ENCODE results near the gene NHLRC4. TPM values are rescaled to one million over a fixed set of nuclear protein-coding genes. Genes with fewer than 3 reads are reported as not detected.

The NHLRC4 gene
- polyA plus RNA-seq, 3 donors, result 0.29 to 0.57 (median 0.36) TPM

DNA sequence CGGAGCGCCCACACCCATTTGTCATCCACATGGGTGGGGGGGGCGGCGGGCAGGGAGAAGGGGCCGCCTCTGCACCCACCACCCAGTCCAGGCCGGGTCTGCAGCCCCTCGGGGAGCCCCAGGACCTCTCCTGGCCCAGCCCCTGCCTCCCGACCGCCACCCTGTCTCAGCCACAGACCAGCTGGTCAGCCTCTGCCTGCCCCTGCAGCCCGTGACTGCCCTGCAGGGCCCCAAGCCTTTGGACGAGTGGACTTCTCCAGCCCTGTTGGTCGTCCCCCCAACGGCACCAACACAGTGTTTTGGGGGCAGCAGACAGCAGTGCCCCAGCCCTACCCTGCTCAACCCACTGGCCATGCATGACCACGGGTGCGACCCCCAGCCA is 5.4 kb upstream of the NHLRC4 start:
- Histone ChIP-seq H3K4me1 (ENCODE audit: control insufficient read depth in 1 of 2, insufficient read depth in 2 of 2, low read length in 2 of 2) (peaks cover under 1 to 1% of the 10 kb centered on the region in 2 donors), H3K9me3 (replicated peaks in 1 of 2; ENCODE audit: control insufficient read depth in 1 of 2, insufficient read depth in 1 of 2, low read length in 2 of 2) (no peaks in the 10 kb centered on the region), H3K9ac (ENCODE audit: insufficient read depth, low read length, poor library complexity, severe bottlenecking) (no peak overlapping the region), H3K4me2 (replicated peaks; ENCODE audit: extremely low read depth, low read length, poor library complexity, severe bottlenecking) (no peak overlapping the region), H3K4me3 (replicated peaks in 1 of 3; ENCODE audit: low read depth in 2 of 3, low read length in 3 of 3) (no peak overlapping the region), H3K27ac (ENCODE audit: low read depth in 1 of 2, low read length in 2 of 2) (no peak overlapping the region), H3K79me2 (ENCODE audit: insufficient read depth, low read length) (no peaks in the 10 kb centered on the region), H3K36me3 (replicated peaks in 1 of 2; ENCODE audit: control insufficient read depth in 1 of 2, insufficient read depth in 2 of 2, low read length in 2 of 2) (no peaks in the 10 kb centered on the region), H2AFZ (ENCODE audit: insufficient read depth, low read depth, low read length, poor library complexity, severe bottlenecking) (no peak overlapping the region), H4K20me1 (ENCODE audit: insufficient read depth, low read length) (no peaks in the 10 kb centered on the region), H3K27me3 (ENCODE audit: control insufficient read depth in 2 of 2, insufficient read depth in 2 of 2, low read length in 2 of 2) (peaks cover 7 to 31% of the 10 kb centered on the region in 2 donors)
- Mint-ChIP-seq H3K4me3 (peak overlapping the region in 1 of 2 donors; percentile 62), H3K27me3 (ENCODE audit: low read depth in 3 of 3) (peaks cover 25 to 47% (median 45%) of the 10 kb centered on the region in 3 donors), H3K36me3 (no peaks in the 10 kb centered on the region), H3K27ac (no peak overlapping the region), H3K4me1 (peaks cover 1% of the 10 kb centered on the region), H3K9me3 (peaks cover 0 to 3% (median 1%) of the 10 kb centered on the region in 7 donors)
- WGBS (ENCODE audit: insufficient coverage), result 82% methylated on average over 10 of the region's 15 CpGs
- intact Hi-C loops (cut with micrococcal nuclease), result no loop called here
- TF ChIP-seq, protein P1, sequence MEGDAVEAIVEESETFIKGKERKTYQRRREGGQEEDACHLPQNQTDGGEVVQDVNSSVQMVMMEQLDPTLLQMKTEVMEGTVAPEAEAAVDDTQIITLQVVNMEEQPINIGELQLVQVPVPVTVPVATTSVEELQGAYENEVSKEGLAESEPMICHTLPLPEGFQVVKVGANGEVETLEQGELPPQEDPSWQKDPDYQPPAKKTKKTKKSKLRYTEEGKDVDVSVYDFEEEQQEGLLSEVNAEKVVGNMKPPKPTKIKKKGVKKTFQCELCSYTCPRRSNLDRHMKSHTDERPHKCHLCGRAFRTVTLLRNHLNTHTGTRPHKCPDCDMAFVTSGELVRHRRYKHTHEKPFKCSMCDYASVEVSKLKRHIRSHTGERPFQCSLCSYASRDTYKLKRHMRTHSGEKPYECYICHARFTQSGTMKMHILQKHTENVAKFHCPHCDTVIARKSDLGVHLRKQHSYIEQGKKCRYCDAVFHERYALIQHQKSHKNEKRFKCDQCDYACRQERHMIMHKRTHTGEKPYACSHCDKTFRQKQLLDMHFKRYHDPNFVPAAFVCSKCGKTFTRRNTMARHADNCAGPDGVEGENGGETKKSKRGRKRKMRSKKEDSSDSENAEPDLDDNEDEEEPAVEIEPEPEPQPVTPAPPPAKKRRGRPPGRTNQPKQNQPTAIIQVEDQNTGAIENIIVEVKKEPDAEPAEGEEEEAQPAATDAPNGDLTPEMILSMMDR (IDR thresholded peaks at IDR 0.05), result no peak
- no peak for DNase-seq

DNA sequence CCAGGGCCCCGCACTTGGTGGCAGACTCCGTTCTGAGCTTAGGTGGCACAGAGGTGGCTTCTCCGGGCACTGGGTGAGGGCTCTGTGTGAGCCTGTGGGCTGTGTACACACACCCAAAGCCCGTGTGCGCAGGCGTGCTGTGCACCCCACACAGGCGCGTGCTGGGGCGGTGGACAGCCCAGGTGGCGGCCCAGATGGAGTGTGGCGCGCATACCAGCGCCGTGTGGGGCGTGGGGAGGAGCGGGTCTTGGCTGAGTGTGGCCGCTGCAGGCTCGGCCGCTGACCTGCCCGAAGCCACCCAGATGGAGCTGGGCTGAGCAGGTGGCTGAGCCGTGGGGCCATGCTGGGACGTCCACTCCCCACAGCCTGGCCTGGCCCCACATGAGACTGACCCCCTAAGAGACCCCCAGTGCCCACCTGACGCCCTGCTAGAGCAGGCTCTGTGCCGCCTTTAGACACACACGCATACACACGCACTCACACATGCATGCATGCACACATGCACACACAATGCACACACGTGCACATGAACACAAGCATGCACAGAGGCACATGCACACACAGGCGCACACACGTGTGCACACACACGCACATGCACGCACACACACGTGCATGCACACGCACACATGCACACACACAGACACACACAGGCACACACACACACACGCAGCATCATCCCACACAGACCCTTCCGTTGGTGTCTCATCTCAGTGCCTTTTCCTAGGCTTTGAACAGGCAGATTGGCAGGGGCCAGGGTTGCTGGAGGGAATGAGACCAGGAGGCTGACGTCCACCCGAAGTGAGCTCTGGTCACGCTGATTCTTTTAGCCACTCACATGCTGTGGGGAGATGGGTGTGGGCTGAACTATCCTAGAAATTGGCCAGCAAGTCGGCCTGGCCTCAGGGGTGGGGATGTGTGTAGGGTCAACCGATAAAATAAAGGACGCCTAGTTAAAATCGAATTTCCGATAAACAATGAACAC is 4.6 kb upstream of the NHLRC4 start:
- 92% methylated on average over 39 of the region's 43 CpGs for WGBS (ENCODE audit: insufficient coverage)
- no peaks in the 10 kb centered on the region for H4K20me1 ChIP-seq (ENCODE audit: insufficient read depth, low read length)
- H3K36me3 ChIP-seq (replicated peaks in 1 of 2; ENCODE audit: control insufficient read depth in 1 of 2, insufficient read depth in 2 of 2, low read length in 2 of 2), result no peaks in the 10 kb centered on the region
- no peaks in the 10 kb centered on the region for H3K79me2 ChIP-seq (ENCODE audit: insufficient read depth, low read length)
- intact Hi-C loops (cut with micrococcal nuclease), result no loop called here
- H3K27ac ChIP-seq (ENCODE audit: low read depth in 1 of 2, low read length in 2 of 2), result no peak overlapping the region
- TF ChIP-seq, protein P1 (IDR thresholded peaks at IDR 0.05), result no peak
- H3K4me3 ChIP-seq (replicated peaks in 1 of 3; ENCODE audit: low read depth in 2 of 3, low read length in 3 of 3), result no peak overlapping the region
- no peak overlapping the region for H3K4me2 ChIP-seq (replicated peaks; ENCODE audit: extremely low read depth, low read length, poor library complexity, severe bottlenecking)
- no peak overlapping the region for H2AFZ ChIP-seq (ENCODE audit: insufficient read depth, low read depth, low read length, poor library complexity, severe bottlenecking)
- peaks cover 9 to 10% of the 10 kb centered on the region in 2 donors for H3K4me1 ChIP-seq (ENCODE audit: control insufficient read depth in 1 of 2, insufficient read depth in 2 of 2, low read length in 2 of 2)
- no peak for DNase-seq
- no peak overlapping the region for H3K9ac ChIP-seq (ENCODE audit: insufficient read depth, low read length, poor library complexity, severe bottlenecking)
- Mint-ChIP-seq H3K36me3 (no peaks in the 10 kb centered on the region), H3K4me1 (peaks cover 10% of the 10 kb centered on the region), H3K27me3 (ENCODE audit: low read depth in 3 of 3) (peaks cover 24 to 44% (median 40%) of the 10 kb centered on the region in 3 donors), H3K4me3 (peak overlapping the region in 1 of 2 donors; percentile 62), H3K9me3 (peaks cover 0 to 3% (median 1%) of the 10 kb centered on the region in 7 donors), H3K27ac (peak overlapping the region in 1 of 7 donors; percentile 20)
- peaks cover 7 to 31% of the 10 kb centered on the region in 2 donors for H3K27me3 ChIP-seq (ENCODE audit: control insufficient read depth in 2 of 2, insufficient read depth in 2 of 2, low read length in 2 of 2)
- no peaks in the 10 kb centered on the region for H3K9me3 ChIP-seq (replicated peaks in 1 of 2; ENCODE audit: control insufficient read depth in 1 of 2, insufficient read depth in 1 of 2, low read length in 2 of 2)

Measured in CD14-positive monocyte (primary cell).